PC-9 (cell line): Measurements from ENCODE around the gene THSD7B.

Source experiments
- EZH2 ChIP-seq: fragments of 200-600 bp; sonication (generic); IDR thresholded peaks from 2 replicates; pipeline ENCODE4 v1.8.0; 2017; ENCODE audit warnings: antibody characterized with exemption, low read depth
- TF ChIP-seq, protein P1 (sequence below): fragments of 200-600 bp; sonication (generic); conservative IDR thresholded peaks from 2 replicates; pipeline ENCODE4 v1.6.1; 2017; ENCODE audit warnings: mixed run types, antibody characterized with exemption, mild to moderate bottlenecking, moderate library complexity

DNA sequence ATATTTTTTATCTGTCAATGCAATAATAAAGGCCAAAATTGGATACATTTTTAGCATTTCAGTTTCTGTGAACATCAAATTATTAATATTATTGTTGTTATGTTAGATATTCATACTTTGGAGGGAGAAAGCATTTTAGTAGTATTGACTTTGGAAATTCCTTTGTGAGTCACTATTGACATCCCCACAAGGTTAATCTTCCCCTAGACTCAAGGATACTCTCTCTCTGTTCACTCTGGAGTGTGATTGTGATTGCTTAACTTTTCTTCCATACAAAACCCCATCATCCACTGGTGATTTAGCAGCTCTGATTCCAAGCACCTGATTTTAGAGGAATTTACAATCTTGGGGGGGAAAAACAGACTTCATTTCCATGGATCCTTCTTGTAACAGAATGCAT is 352.0 kb downstream of the THSD7B start:
- TF ChIP-seq, protein P1, sequence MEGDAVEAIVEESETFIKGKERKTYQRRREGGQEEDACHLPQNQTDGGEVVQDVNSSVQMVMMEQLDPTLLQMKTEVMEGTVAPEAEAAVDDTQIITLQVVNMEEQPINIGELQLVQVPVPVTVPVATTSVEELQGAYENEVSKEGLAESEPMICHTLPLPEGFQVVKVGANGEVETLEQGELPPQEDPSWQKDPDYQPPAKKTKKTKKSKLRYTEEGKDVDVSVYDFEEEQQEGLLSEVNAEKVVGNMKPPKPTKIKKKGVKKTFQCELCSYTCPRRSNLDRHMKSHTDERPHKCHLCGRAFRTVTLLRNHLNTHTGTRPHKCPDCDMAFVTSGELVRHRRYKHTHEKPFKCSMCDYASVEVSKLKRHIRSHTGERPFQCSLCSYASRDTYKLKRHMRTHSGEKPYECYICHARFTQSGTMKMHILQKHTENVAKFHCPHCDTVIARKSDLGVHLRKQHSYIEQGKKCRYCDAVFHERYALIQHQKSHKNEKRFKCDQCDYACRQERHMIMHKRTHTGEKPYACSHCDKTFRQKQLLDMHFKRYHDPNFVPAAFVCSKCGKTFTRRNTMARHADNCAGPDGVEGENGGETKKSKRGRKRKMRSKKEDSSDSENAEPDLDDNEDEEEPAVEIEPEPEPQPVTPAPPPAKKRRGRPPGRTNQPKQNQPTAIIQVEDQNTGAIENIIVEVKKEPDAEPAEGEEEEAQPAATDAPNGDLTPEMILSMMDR, result no peak
- no peak for TF ChIP-seq EZH2
